Caco-2 (cell line): Measurements from ENCODE around the gene LCN2. TPM values are rescaled to one million over a fixed set of nuclear protein-coding genes. Genes with fewer than 3 reads are reported as not detected.

Experiments
- BruUV-seq: library from RNA; stranded (reverse); fragments of 400-500 nt; replicated peaks from 2 replicates; lab custom pipeline; 2021; lab: Mats Ljungman, UMichigan
- CTCF ChIA-PET: fragments of 300-600 bp; sonication (Branson Sonifier 250); formaldehyde crosslinking; loops from one replicate; lab custom pipeline; 2022; ENCODE audit warnings: antibody characterized with exemption; lab: Charles Lee
- POLR2A ChIA-PET: fragments of 300-600 bp; sonication (Branson Sonifier 250); formaldehyde crosslinking; loops from one replicate; lab custom pipeline; 2022; ENCODE audit warnings: antibody characterized with exemption; lab: Charles Lee
- DNase-seq, 2 experiments: peaks; one replicate each; pipeline versions ENCODE4 v3.0.0 to v3.0.0-alpha.2; 2020 to 2022
- H3K27me3 ChIP-seq: replicated peaks from 2 replicates; pipeline ENCODE4 v1.6.0; 2011; ENCODE audit warnings: low read length; ENCODE audit not compliant: control insufficient read depth, insufficient read depth
- H3K36me3 ChIP-seq: 2 replicates; pipeline ENCODE4 v1.5.1; 2011; ENCODE audit warnings: low read length; ENCODE audit not compliant: control insufficient read depth, insufficient read depth
- H3K4me1 ChIP-seq: fragments of 250-450 bp; sonication (Bioruptor Pico); 2 replicates; pipeline ENCODE4 v1.5.1; 2020; ENCODE audit warnings: mild to moderate bottlenecking
- H3K4me3 ChIP-seq: 2 replicates; pipeline ENCODE4 v1.5.1; 2011; ENCODE audit warnings: low read depth, mild to moderate bottlenecking, control low read depth, low read length
- H3K9me3 ChIP-seq: fragments of 250-450 bp; sonication (Bioruptor Pico); 2 replicates; pipeline ENCODE4 v1.5.1; 2020; ENCODE audit warnings: mild to moderate bottlenecking, moderate library complexity
- H3K27ac Mint-ChIP-seq: one replicate; pipeline ENCODE4 v1.8.0; 2022; ENCODE audit warnings: mixed read lengths; ENCODE audit not compliant: unreplicated experiment
- H3K27me3 Mint-ChIP-seq: one replicate; pipeline ENCODE4 v1.8.0; 2022; ENCODE audit warnings: mixed read lengths; ENCODE audit not compliant: insufficient read depth, unreplicated experiment
- H3K36me3 Mint-ChIP-seq: one replicate; pipeline ENCODE4 v1.8.0; 2022; ENCODE audit warnings: mild to moderate bottlenecking, mixed read lengths; ENCODE audit not compliant: insufficient read depth, unreplicated experiment
- H3K4me1 Mint-ChIP-seq: one replicate; pipeline ENCODE4 v1.8.0; 2022; ENCODE audit warnings: low read depth, mixed read lengths; ENCODE audit not compliant: unreplicated experiment
- H3K4me3 Mint-ChIP-seq: one replicate; pipeline ENCODE4 v1.8.0; 2022; ENCODE audit warnings: mild to moderate bottlenecking, moderate library complexity, mixed read lengths; ENCODE audit not compliant: unreplicated experiment
- H3K9me3 Mint-ChIP-seq: one replicate; pipeline ENCODE4 v1.8.0; 2022; ENCODE audit warnings: mixed read lengths; ENCODE audit not compliant: unreplicated experiment
- CTCF ChIP-seq, 2 experiments: fragments of 200-600 bp in 1 of 2; IDR thresholded peaks; 1 replicate in 1 of 2; 2 replicates in 1 of 2; pipeline versions ENCODE4 v1.5.1 to v1.8.0; 2011 to 2022; ENCODE audit warnings: antibody characterized with exemption in 1 of 2, control low read depth in 1 of 2, inconsistent platforms in 1 of 2, low read depth in 1 of 2, low read length in 1 of 2, mild to moderate bottlenecking in 1 of 2, moderate library complexity in 1 of 2; ENCODE audit not compliant: insufficient read depth in 1 of 2, severe bottlenecking in 1 of 2, unreplicated experiment in 1 of 2
- intact Hi-C: fragments of 100-400 bp; cut with micrococcal nuclease; formaldehyde crosslinking; loops from one replicate; pipeline ENCODE4 v1.10.0; 2022; ENCODE audit not compliant: unreplicated experiment
- total RNA-seq: library from RNA; stranded (reverse); gene quantifications from 2 replicates; pipeline ENCODE4 v1.2.3, GENCODE V29; 2022

LCN2 gene
- total RNA-seq, 1 experiment from 2014 or later, result not detected

GRCh38 chr9:128101231-128101661 lies 48.0 kb upstream of the LCN2 start:
- CTCF ChIA-PET, result no interaction called here
- H3K36me3 Mint-ChIP-seq, result peaks cover 80% of the 10 kb centered on the region
- no peaks in the 10 kb centered on the region for H3K27me3 ChIP-seq
- no peak overlapping the region for H3K27ac Mint-ChIP-seq
- H3K4me3 ChIP-seq, result no peak overlapping the region
- DNase-seq, result no peak
- no peak for TF ChIP-seq CTCF (IDR thresholded peaks at IDR 0.05; ENCODE audit: insufficient read depth in 1 of 2, low read depth in 1 of 2, low read length in 1 of 2, severe bottlenecking in 1 of 2, unreplicated experiment in 1 of 2)
- peaks cover 8% of the 10 kb centered on the region; the same call in 1 of the 2 replicates for H3K36me3 ChIP-seq
- H3K4me3 Mint-ChIP-seq, result no peak overlapping the region
- no peaks in the 10 kb centered on the region for H3K9me3 ChIP-seq
- no peaks in the 10 kb centered on the region for H3K9me3 Mint-ChIP-seq
- no TSS peak for BruUV-seq
- intact Hi-C loops, result no loop called here
- POLR2A ChIA-PET, result no interaction called here
- H3K27me3 Mint-ChIP-seq, result no peaks in the 10 kb centered on the region
- H3K4me1 Mint-ChIP-seq, result peaks cover 13% of the 10 kb centered on the region
- peaks cover 35% of the 10 kb centered on the region for H3K4me1 ChIP-seq

- no peak overlapping the region for H3K4me3 ChIP-seq
- TF ChIP-seq CTCF (IDR thresholded peaks at IDR 0.05; ENCODE audit: insufficient read depth in 1 of 2, low read depth in 1 of 2, low read length in 1 of 2, severe bottlenecking in 1 of 2, unreplicated experiment in 1 of 2), result no peak
- Mint-ChIP-seq H3K4me3 (no peak overlapping the region), H3K4me1 (peaks cover 8% of the 10 kb centered on the region), H3K27me3 (no peaks in the 10 kb centered on the region), H3K9me3 (no peaks in the 10 kb centered on the region), H3K36me3 (peaks cover 85% of the 10 kb centered on the region), H3K27ac (no peak overlapping the region)
- H3K27me3 ChIP-seq, result no peaks in the 10 kb centered on the region
- CTCF ChIA-PET, result no interaction called here
- no peaks in the 10 kb centered on the region for H3K9me3 ChIP-seq
- H3K36me3 ChIP-seq, result peaks cover 8% of the 10 kb centered on the region; the same call in 1 of the 2 replicates
- intact Hi-C loops, result no loop called here
- no TSS peak for BruUV-seq
- POLR2A ChIA-PET, result interaction anchor here (0.5 kb wide), 1 partner anchor 174 kb away, joined by 3 read pairs; the partner anchor contains the start of genes GOLGA2 and SWI5
- DNase-seq, result no peak
- peaks cover 31% of the 10 kb centered on the region for H3K4me1 ChIP-seq
These were observed 47.6 kb upstream of the LCN2 start for GRCh38 chr9:128101690-128102089.

- Histone ChIP-seq H3K27me3 (no peaks in the 10 kb centered on the region), H3K4me3 (no peak overlapping the region), H3K4me1 (peaks cover 26% of the 10 kb centered on the region), H3K9me3 (no peaks in the 10 kb centered on the region), H3K36me3 (peaks cover 8% of the 10 kb centered on the region; the same call in 1 of the 2 replicates)
- no peaks in the 10 kb centered on the region for H3K27me3 Mint-ChIP-seq
- H3K9me3 Mint-ChIP-seq, result no peaks in the 10 kb centered on the region
- H3K27ac Mint-ChIP-seq, result no peak overlapping the region
- no peak overlapping the region for H3K4me3 Mint-ChIP-seq
- intact Hi-C loops, result no loop called here
- no TSS peak for BruUV-seq
- DNase-seq, result no peak
- ChIA-PET POLR2A (interaction anchor here (0.5 to 0.6 kb wide), 2 partner anchors 117 to 174 kb away, joined by 3 to 4 read pairs; partner anchors contain the start of genes GOLGA2 and SWI5), CTCF (no interaction called here)
- H3K36me3 Mint-ChIP-seq, result peaks cover 90% of the 10 kb centered on the region
- TF ChIP-seq CTCF (IDR thresholded peaks at IDR 0.05; ENCODE audit: insufficient read depth in 1 of 2, low read depth in 1 of 2, low read length in 1 of 2, severe bottlenecking in 1 of 2, unreplicated experiment in 1 of 2), result no peak
- H3K4me1 Mint-ChIP-seq, result peaks cover 5% of the 10 kb centered on the region
These were observed 47.1 kb upstream of the LCN2 start for GRCh38 chr9:128102196-128102595.
